Lower leg skin (tissue), 3 donors: ENCODE data around the gene SNTN.

Experiments used
- CTCF ChIP-seq, 3 donors: fragments of 450-650 bp; IDR thresholded peaks; one replicate each; pipeline ENCODE4 v1.5.1; 2016; ENCODE audit warnings: antibody characterized with exemption in 3 of 3, mild to moderate bottlenecking in 3 of 3, moderate library complexity in 2 of 3
- POLR2A ChIP-seq, 2 donors: fragments of 450-650 bp; IDR thresholded peaks; one replicate each; pipeline ENCODE4 v1.6.1; 2016 to 2017; ENCODE audit warnings: antibody characterized with exemption in 2 of 2, mild to moderate bottlenecking in 1 of 2, moderate library complexity in 1 of 2

- TF ChIP-seq CTCF (IDR thresholded peaks at IDR 0.05) (no peak), POLR2A (IDR thresholded peaks at IDR 0.05) (no peak)
These were observed 9.5 kb downstream of the SNTN start for GRCh38 chr3:63662011-63662410.
